IMR-90 (cell line): ENCODE measurements around the gene ZDHHC3. TPM values are rescaled to one million over a fixed set of nuclear protein-coding genes. Genes with fewer than 3 reads are reported as not detected.

ENCODE experiments used
- ATAC-seq: fragments of 200-7000 bp; cut with Tn5 transposase; 2 replicates; pipeline ENCODE4 v1.9.1; 2020; ENCODE audit warnings: low read depth, mild to moderate bottlenecking, moderate library complexity
- BruUV-seq: library from RNA; stranded (reverse); fragments of 400-500 nt; replicated peaks from 2 replicates; lab custom pipeline; 2021; lab: Mats Ljungman, UMichigan
- CTCF ChIA-PET: fragments of 300-600 bp; formaldehyde crosslinking; extraction: SDS; loops from one replicate; lab custom pipeline; 2021; ENCODE audit warnings: antibody characterized with exemption; lab: Yijun Ruan, JAX
- POLR2A ChIA-PET: fragments of 300-600 bp; sonication (Branson Sonifier 250); formaldehyde crosslinking; loops from one replicate; lab custom pipeline; 2022; ENCODE audit warnings: antibody characterized with exemption; ENCODE audit not compliant: unreplicated experiment; lab: Charles Lee
- DNase-seq: peaks from one replicate; pipeline ENCODE4 v3.0.0; 2013
- H2AFZ ChIP-seq: replicated peaks from 2 replicates; pipeline ENCODE3; 2013; ENCODE audit warnings: low read length, mild to moderate bottlenecking; ENCODE audit not compliant: poor library complexity
- H2AK5ac ChIP-seq: 2 replicates; pipeline ENCODE4 v1.6.1; 2013; ENCODE audit warnings: low read depth, low read length, inconsistent platforms
- H2AK9ac ChIP-seq: replicated peaks from 2 replicates; pipeline ENCODE3; 2013; ENCODE audit warnings: mild to moderate bottlenecking, low read depth, low read length, moderate library complexity; ENCODE audit not compliant: poor library complexity
- H2BK120ac ChIP-seq: 2 replicates; pipeline ENCODE4 v1.6.1; 2013; ENCODE audit warnings: low read depth, low read length, inconsistent platforms
- H2BK15ac ChIP-seq: 3 replicates; pipeline ENCODE4 v1.6.1; 2013; ENCODE audit warnings: low read depth, low read length, inconsistent platforms
- H2BK20ac ChIP-seq: 2 replicates; pipeline ENCODE4 v1.6.1; 2013; ENCODE audit warnings: low read depth, mild to moderate bottlenecking, inconsistent platforms, low read length, moderate library complexity
- H2BK5ac ChIP-seq: 2 replicates; pipeline ENCODE4 v1.6.1; 2013; ENCODE audit warnings: mild to moderate bottlenecking, low read depth, low read length, inconsistent platforms; ENCODE audit not compliant: poor library complexity, severe bottlenecking
- H3K14ac ChIP-seq: replicated peaks from 2 replicates; pipeline ENCODE4 v1.6.1; 2013; ENCODE audit warnings: low read depth, low read length, inconsistent platforms
- H3K18ac ChIP-seq: 2 replicates; pipeline ENCODE4 v1.6.1; 2013; ENCODE audit warnings: low read depth, low read length, control low read depth
- H3K23ac ChIP-seq: 2 replicates; pipeline ENCODE4 v1.6.1; 2013; ENCODE audit warnings: low read depth, low read length, inconsistent platforms
- H3K27ac ChIP-seq: 2 replicates; pipeline ENCODE4 v1.5.1; 2013; ENCODE audit warnings: mild to moderate bottlenecking, control low read depth, low read length; ENCODE audit not compliant: insufficient read depth
- H3K27me3 ChIP-seq: 2 replicates; pipeline ENCODE4 v1.6.1; 2013; ENCODE audit warnings: low read length; ENCODE audit not compliant: control insufficient read depth, insufficient read depth
- H3K36me3 ChIP-seq: 2 replicates; pipeline ENCODE4 v1.6.1; 2013; ENCODE audit warnings: low read length, mixed read lengths; ENCODE audit not compliant: control insufficient read depth, insufficient read depth
- H3K4ac ChIP-seq: 2 replicates; pipeline ENCODE4 v1.6.1; 2013; ENCODE audit warnings: low read depth, low read length, inconsistent platforms
- H3K4me1 ChIP-seq: 2 replicates; pipeline ENCODE4 v1.6.1; 2013; ENCODE audit warnings: low read length, mixed read lengths; ENCODE audit not compliant: control insufficient read depth, insufficient read depth
- H3K4me2 ChIP-seq: 2 replicates; pipeline ENCODE4 v1.6.1; 2013; ENCODE audit warnings: low read depth, mild to moderate bottlenecking, control low read depth, low read length, moderate library complexity
- H3K4me3 ChIP-seq: 2 replicates; pipeline ENCODE4 v1.5.1; 2013; ENCODE audit warnings: low read depth, mild to moderate bottlenecking, control low read depth, low read length, moderate library complexity; ENCODE audit not compliant: insufficient read depth
- H3K56ac ChIP-seq: 2 replicates; pipeline ENCODE4 v1.6.1; 2013; ENCODE audit warnings: low read length, inconsistent platforms; ENCODE audit not compliant: insufficient read depth; ENCODE audit errors: extremely low read depth
- H3K79me1 ChIP-seq, 2 experiments: 2 replicates each; pipeline ENCODE4 v1.6.1; 2013; ENCODE audit warnings: low read length in 2 of 2, inconsistent platforms in 1 of 2, low read depth in 1 of 2
- H3K9ac ChIP-seq: 2 replicates; pipeline ENCODE4 v1.6.1; 2013; ENCODE audit warnings: low read depth, low read length, control low read depth
- H3K9me1 ChIP-seq: 2 replicates; pipeline ENCODE4 v1.6.1; 2013; ENCODE audit warnings: low read length, inconsistent platforms; ENCODE audit not compliant: insufficient read depth
- H3K9me3 ChIP-seq: 2 replicates; pipeline ENCODE4 v1.6.1; 2013; ENCODE audit warnings: low read length; ENCODE audit not compliant: control insufficient read depth, insufficient read depth
- H4K20me1 ChIP-seq: 2 replicates; pipeline ENCODE4 v1.6.1; 2013; ENCODE audit warnings: low read length, inconsistent platforms; ENCODE audit not compliant: insufficient read depth
- H4K5ac ChIP-seq: 2 replicates; pipeline ENCODE4 v1.6.1; 2013; ENCODE audit warnings: mild to moderate bottlenecking, low read depth, low read length, control low read depth
- H4K8ac ChIP-seq, 2 experiments: 2 replicates each; pipeline ENCODE4 v1.6.1; 2013; ENCODE audit warnings: low read depth in 2 of 2, low read length in 2 of 2, control low read depth in 1 of 2, inconsistent platforms in 1 of 2
- H4K91ac ChIP-seq: 2 replicates; pipeline ENCODE4 v1.6.1; 2013; ENCODE audit warnings: low read depth, low read length, inconsistent platforms; ENCODE audit not compliant: insufficient read depth
- CHD1 ChIP-seq: IDR thresholded peaks from 2 replicates; pipeline ENCODE4 v1.6.1; 2012; ENCODE audit warnings: low read depth, low read length, improper control_type of control experiment
- FOS ChIP-seq: fragments of 150-350 bp; IDR thresholded peaks from 2 replicates; pipeline ENCODE4 v1.6.1; 2016; ENCODE audit warnings: low read depth, low read length
- MAFK ChIP-seq: IDR thresholded peaks from 2 replicates; pipeline ENCODE4 v1.6.1; 2012; ENCODE audit warnings: low read depth, low read length, improper control_type of control experiment
- MXI1 ChIP-seq: IDR thresholded peaks from 2 replicates; pipeline ENCODE4 v1.6.1; 2012; ENCODE audit warnings: low read depth, mild to moderate bottlenecking, low read length, moderate library complexity, borderline replicate concordance
- NFE2L2 ChIP-seq: fragments of 150-350 bp; IDR thresholded peaks from 2 replicates; pipeline ENCODE4 v1.6.1; 2016; ENCODE audit warnings: low read depth, mild to moderate bottlenecking, low read length
- POLR2A ChIP-seq: IDR thresholded peaks from 2 replicates; pipeline ENCODE4 v1.6.1; 2012; ENCODE audit warnings: mild to moderate bottlenecking, low read depth, low read length
- RCOR1 ChIP-seq: IDR thresholded peaks from 2 replicates; pipeline ENCODE4 v1.6.1; 2012; ENCODE audit warnings: mild to moderate bottlenecking, low read length, improper control_type of control experiment; ENCODE audit not compliant: insufficient replicate concordance
- RFX5 ChIP-seq: IDR thresholded peaks from 2 replicates; pipeline ENCODE4 v1.8.0; 2012; ENCODE audit warnings: low read depth, mild to moderate bottlenecking, low read length, moderate library complexity
- SMC3 ChIP-seq: fragments of 150-350 bp; IDR thresholded peaks from 2 replicates; pipeline ENCODE4 v1.6.1; 2016; ENCODE audit warnings: low read depth, mild to moderate bottlenecking, antibody characterized with exemption, low read length, moderate library complexity
- WGBS, 2 experiments: methylation state at CpG; one replicate each; pipeline versions ENCODE4 v1.1.5 to v1.1.7; 2013; ENCODE audit warnings: missing lambda C conversion rate in 2 of 2; ENCODE audit not compliant: insufficient read length in 1 of 2; ENCODE audit errors: extremely low coverage in 2 of 2; 5-methylcytosine and 5-hydroxymethylcytosine counted together
- dilution Hi-C: fragments of 300-500 bp; cut with HindIII; formaldehyde crosslinking; loops from one replicate; pipeline ENCODE4 v1.14.3; 2018; ENCODE audit warnings: low sequenced_read_pairs; ENCODE audit not compliant: unreplicated experiment
- in situ Hi-C: fragments of 300-500 bp; cut with MboI; formaldehyde crosslinking; loops from 3 replicates; pipeline ENCODE4 v1.14.3; 2019; ENCODE audit warnings: low sequenced_read_pairs, inconsistent platforms, mixed read lengths
- intact Hi-C: fragments of 100-400 bp; cut with micrococcal nuclease; formaldehyde crosslinking; loops from 2 replicates; pipeline ENCODE4 v1.10.0; 2022
- polyA plus RNA-seq, 3 experiments: library from polyadenylated mRNA; depleted of rRNA; stranded (reverse); fragments of >200 nt; gene quantifications; 2 replicates each; pipeline ENCODE4 v1.2.3, GENCODE V29; 2012; ENCODE audit warnings: low replicate concordance in 1 of 3
- total RNA-seq: library from RNA; depleted of rRNA; stranded (reverse); fragments of >200 nt; gene quantifications from 2 replicates; pipeline ENCODE4 v1.2.3, GENCODE V29; 2012
- TF ChIP-seq, protein P1 (sequence below): fragments of 150-350 bp; IDR thresholded peaks from 2 replicates; pipeline ENCODE4 v1.6.1; 2017; ENCODE audit warnings: mild to moderate bottlenecking, antibody characterized with exemption, low read length, low read depth
- TF ChIP-seq, protein P2 (sequence below): fragments of 150-350 bp; IDR thresholded peaks from 2 replicates; pipeline ENCODE4 v1.6.1; 2016; ENCODE audit warnings: low read depth, mild to moderate bottlenecking, low read length, moderate library complexity, borderline replicate concordance

ZDHHC3 gene
- total and polyA plus RNA-seq, 2 of the 4 experiments (the other 2 are of a cell fraction): 57.7 to 59.6 TPM

DNA sequence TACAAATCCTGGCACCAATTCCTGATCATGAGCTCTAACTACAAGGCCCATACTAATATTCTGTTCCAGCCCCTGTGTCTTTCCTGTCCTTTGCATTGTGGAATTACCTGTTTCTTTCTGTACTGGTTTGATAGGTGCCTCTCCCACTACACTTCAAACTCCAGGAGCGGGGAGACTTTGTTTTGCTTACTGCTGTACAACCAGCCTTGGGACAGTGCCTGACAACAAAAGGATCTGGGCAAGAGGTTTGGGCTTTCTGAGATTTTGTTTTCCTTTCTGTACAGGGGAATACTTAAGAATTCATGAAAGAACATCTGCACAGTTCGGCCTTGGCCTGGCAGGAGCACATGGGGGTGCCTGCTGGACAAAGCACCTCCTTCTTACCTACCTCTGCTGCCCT is 45.1 kb downstream of the ZDHHC3 start:
- H3K9ac ChIP-seq: no peak overlapping the region
- no peaks in the 10 kb centered on the region for H3K27me3 ChIP-seq
- no peak for DNase-seq
- no CpG with 5 or more reads among the region's 2 CpGs for WGBS, 2 experiments
- H3K27ac ChIP-seq: no peak overlapping the region
- H2AK9ac ChIP-seq: no peak overlapping the region
- H3K9me3 ChIP-seq: no peaks in the 10 kb centered on the region
- H2BK5ac ChIP-seq: no peak overlapping the region
- ChIA-PET CTCF (no interaction called here), POLR2A (no interaction called here)
- H3K14ac ChIP-seq: no peak overlapping the region
- H4K5ac ChIP-seq: no peak overlapping the region
- H3K4me2 ChIP-seq: no peak overlapping the region
- H3K23ac ChIP-seq: no peak overlapping the region
- no peak overlapping the region for H3K18ac ChIP-seq
- no peak overlapping the region for H3K4me3 ChIP-seq
- H4K91ac ChIP-seq: no peak overlapping the region
- peaks cover 5 to 12% of the 10 kb centered on the region in 2 experiments; a peak in 3 of 4 replicates for H3K79me1 ChIP-seq
- H3K4me1 ChIP-seq: no peaks in the 10 kb centered on the region
- H4K8ac ChIP-seq: no peak overlapping the region
- no peak overlapping the region for H2AFZ ChIP-seq
- H2BK20ac ChIP-seq: no peak overlapping the region
- H3K9me1 ChIP-seq: peaks cover 16% of the 10 kb centered on the region; the same call in 1 of the 2 replicates
- no TSS peak for BruUV-seq
- H3K36me3 ChIP-seq: peaks cover 61% of the 10 kb centered on the region
- TF ChIP-seq MXI1: no peak
- no peak for TF ChIP-seq CHD1
- TF ChIP-seq, protein P1, sequence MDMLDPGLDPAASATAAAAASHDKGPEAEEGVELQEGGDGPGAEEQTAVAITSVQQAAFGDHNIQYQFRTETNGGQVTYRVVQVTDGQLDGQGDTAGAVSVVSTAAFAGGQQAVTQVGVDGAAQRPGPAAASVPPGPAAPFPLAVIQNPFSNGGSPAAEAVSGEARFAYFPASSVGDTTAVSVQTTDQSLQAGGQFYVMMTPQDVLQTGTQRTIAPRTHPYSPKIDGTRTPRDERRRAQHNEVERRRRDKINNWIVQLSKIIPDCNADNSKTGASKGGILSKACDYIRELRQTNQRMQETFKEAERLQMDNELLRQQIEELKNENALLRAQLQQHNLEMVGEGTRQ: no peak
- TF ChIP-seq MAFK: no peak
- no peak for TF ChIP-seq FOS
- no peak for TF ChIP-seq NFE2L2
- no peak for TF ChIP-seq RFX5
- no peak for TF ChIP-seq RCOR1
- TF ChIP-seq, protein P2, sequence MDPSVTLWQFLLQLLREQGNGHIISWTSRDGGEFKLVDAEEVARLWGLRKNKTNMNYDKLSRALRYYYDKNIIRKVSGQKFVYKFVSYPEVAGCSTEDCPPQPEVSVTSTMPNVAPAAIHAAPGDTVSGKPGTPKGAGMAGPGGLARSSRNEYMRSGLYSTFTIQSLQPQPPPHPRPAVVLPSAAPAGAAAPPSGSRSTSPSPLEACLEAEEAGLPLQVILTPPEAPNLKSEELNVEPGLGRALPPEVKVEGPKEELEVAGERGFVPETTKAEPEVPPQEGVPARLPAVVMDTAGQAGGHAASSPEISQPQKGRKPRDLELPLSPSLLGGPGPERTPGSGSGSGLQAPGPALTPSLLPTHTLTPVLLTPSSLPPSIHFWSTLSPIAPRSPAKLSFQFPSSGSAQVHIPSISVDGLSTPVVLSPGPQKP: no peak
- TF ChIP-seq SMC3: no peak
- TF ChIP-seq POLR2A: no peak
- in situ Hi-C loops (no loop called here), dilution Hi-C loops (no loop called here), intact Hi-C loops (no loop called here)
- no peaks in the 10 kb centered on the region; the same call in 1 of the 2 replicates for H4K20me1 ChIP-seq
- H2BK15ac ChIP-seq: no peak overlapping the region
- no peak overlapping the region for H3K56ac ChIP-seq
- H2BK120ac ChIP-seq: no peak overlapping the region
- H2AK5ac ChIP-seq: no peak overlapping the region
- no peak for ATAC-seq
- H3K4ac ChIP-seq: no peak overlapping the region
